Keratinocyte (primary cell): ENCODE data around the gene DLG2. TPM values are rescaled to one million over a fixed set of nuclear protein-coding genes. Genes with fewer than 3 reads are reported as not detected.

Source experiments
- DNase-seq: peaks from one replicate; pipeline ENCODE4 v3.0.0-alpha.2; 2011; ENCODE audit warnings: low read depth, missing footprints, low spot score
- FAIRE-seq: peaks from 2 replicates; lab custom pipeline; 2011; peaks lifted over from hg19 to GRCh38; lab: Jason Lieb, UNC
- H2AFZ ChIP-seq: 2 replicates; pipeline ENCODE4 v1.6.0; 2012; ENCODE audit warnings: low read length, control low read depth, inconsistent platforms; ENCODE audit not compliant: control insufficient read depth
- H3K27ac ChIP-seq: 2 replicates; pipeline ENCODE4 v1.5.1; 2011; ENCODE audit warnings: low read length; ENCODE audit not compliant: control insufficient read depth, insufficient read depth
- H3K27me3 ChIP-seq: 3 replicates; pipeline ENCODE4 v1.6.0; 2011; ENCODE audit warnings: low read length; ENCODE audit not compliant: control insufficient read depth, insufficient read depth; ENCODE audit errors: extremely low read depth
- H3K36me3 ChIP-seq, 2 experiments: 2 replicates in 1 of 2; 3 replicates in 1 of 2; pipeline ENCODE4 v1.5.1; 2011; ENCODE audit warnings: low read length in 2 of 2, mild to moderate bottlenecking in 1 of 2; ENCODE audit not compliant: control insufficient read depth in 2 of 2, insufficient read depth in 2 of 2; ENCODE audit errors: extremely low read depth in 1 of 2
- H3K4me1 ChIP-seq: 3 replicates; pipeline ENCODE4 v1.5.1; 2011; ENCODE audit warnings: low read length; ENCODE audit not compliant: control insufficient read depth, insufficient read depth; ENCODE audit errors: extremely low read depth
- H3K4me2 ChIP-seq: 3 replicates; pipeline ENCODE4 v1.6.0; 2011; ENCODE audit warnings: low read depth, low read length; ENCODE audit not compliant: control insufficient read depth, insufficient read depth; ENCODE audit errors: extremely low read depth
- H3K4me3 ChIP-seq, 3 experiments: fragments of 200-600 bp in 1 of 3; sonication (generic) in 1 of 3; 2 replicates in 2 of 3; 3 replicates in 1 of 3; pipeline ENCODE4 v1.5.1; 2011 to 2016; ENCODE audit warnings: low read length in 3 of 3, mild to moderate bottlenecking in 3 of 3, control low read depth in 2 of 3, inconsistent platforms in 1 of 3, low read depth in 1 of 3, mixed read lengths in 1 of 3, mixed run types in 1 of 3, moderate library complexity in 1 of 3; ENCODE audit not compliant: control insufficient read depth in 2 of 3, insufficient read depth in 2 of 3; ENCODE audit errors: extremely low read depth in 1 of 3
- H3K79me2 ChIP-seq: 2 replicates; pipeline ENCODE4 v1.6.0; 2012; ENCODE audit warnings: low read length; ENCODE audit not compliant: control insufficient read depth, insufficient read depth
- H3K9ac ChIP-seq: 3 replicates; pipeline ENCODE4 v1.6.0; 2011; ENCODE audit warnings: low read length; ENCODE audit not compliant: control insufficient read depth, insufficient read depth; ENCODE audit errors: extremely low read depth
- H3K9me1 ChIP-seq: 3 replicates; pipeline ENCODE4 v1.6.0; 2011; ENCODE audit warnings: low read length; ENCODE audit not compliant: control insufficient read depth, insufficient read depth; ENCODE audit errors: extremely low read depth
- H3K9me3 ChIP-seq: 2 replicates; pipeline ENCODE4 v1.5.1; 2012; ENCODE audit warnings: low read depth, low read length; ENCODE audit not compliant: control insufficient read depth
- H4K20me1 ChIP-seq: 3 replicates; pipeline ENCODE4 v1.6.0; 2011; ENCODE audit warnings: low read length; ENCODE audit not compliant: control insufficient read depth, insufficient read depth; ENCODE audit errors: extremely low read depth
- CTCF ChIP-seq, 3 experiments: IDR thresholded peaks in 1 of 3; conservative IDR thresholded peaks in 1 of 3; optimal IDR thresholded peaks in 1 of 3; 2 replicates in 2 of 3; 3 replicates in 1 of 3; pipeline versions ENCODE3 to v1.5.1; 2011; ENCODE audit warnings: low read length in 3 of 3, mild to moderate bottlenecking in 3 of 3, moderate library complexity in 2 of 3, control low read depth in 1 of 3, inconsistent platforms in 1 of 3; ENCODE audit not compliant: insufficient read depth in 2 of 3; ENCODE audit errors: extremely low read depth in 1 of 3
- EZH2 ChIP-seq: IDR thresholded peaks from one replicate; pipeline ENCODE4 v1.6.1; 2012; ENCODE audit warnings: inconsistent platforms, mild to moderate bottlenecking, low read length, moderate library complexity
- dilution Hi-C: fragments of 300-500 bp; cut with MboI; formaldehyde crosslinking; loops from one replicate; pipeline ENCODE4 v1.7.0; 2020; ENCODE audit warnings: low sequenced_read_pairs; ENCODE audit not compliant: extremely low pct_ligation_motif_present
- polyA plus RNA-seq, 5 experiments: library from polyadenylated mRNA; depleted of rRNA in 3 of 5; stranded (reverse) in 3 of 5; stranded (forward) in 1 of 5; unstranded in 1 of 5; fragments of >200 nt; gene quantifications; 1 replicate in 1 of 5; 2 replicates in 3 of 5; 3 replicates in 1 of 5; pipeline versions ENCODE4 v1.2.1 to v1.2.3, GENCODE V29; 2011 to 2012; ENCODE audit warnings: missing spikeins in 2 of 5, low read depth in 1 of 5, low replicate concordance in 1 of 5

The DLG2 gene
- polyA plus RNA-seq, 1 donor (not counting 4 experiments of a cell fraction or from before 2014, with no cell fraction given): 0.55 TPM

- DNase-seq (no peak), FAIRE-seq (no peak)
- H3K27me3 ChIP-seq: no peaks in the 10 kb centered on the region
- dilution Hi-C loops: no loop called here
- no peak overlapping the region for H3K27ac ChIP-seq
- no peaks in the 10 kb centered on the region for H3K36me3 ChIP-seq
- no peaks in the 10 kb centered on the region for H3K9me3 ChIP-seq
- H3K9me1 ChIP-seq: no peaks in the 10 kb centered on the region
- TF ChIP-seq EZH2 (no peak), CTCF (optimal IDR thresholded peaks at IDR 0.05 in 1 of 3, IDR thresholded peaks at IDR 0.05 in 1 of 3, conservative IDR thresholded peaks at IDR 0.05 in 1 of 3; ENCODE audit: extremely low read depth in 1 of 3, insufficient read depth in 2 of 3, low read length in 3 of 3) (no peak)
- no peak overlapping the region for H3K9ac ChIP-seq
- H3K4me1 ChIP-seq: peaks cover 32% of the 10 kb centered on the region
- H3K79me2 ChIP-seq: no peaks in the 10 kb centered on the region
- no peaks in the 10 kb centered on the region for H4K20me1 ChIP-seq
- no peak overlapping the region for H3K4me3 ChIP-seq
- no peak overlapping the region for H3K4me2 ChIP-seq
- no peak overlapping the region for H2AFZ ChIP-seq
These were observed 769.4 kb downstream of the DLG2 start for GRCh38 chr11:84857746-84858145.

GRCh38 chr11:84855508-84856245 is 771.5 kb downstream of the DLG2 start:
- no peak overlapping the region for H3K4me3 ChIP-seq
- H3K4me2 ChIP-seq: no peak overlapping the region
- no peaks in the 10 kb centered on the region for H3K27me3 ChIP-seq
- no peak overlapping the region for H2AFZ ChIP-seq
- DNase-seq (no peak), FAIRE-seq (peak; percentile 53)
- H4K20me1 ChIP-seq: no peaks in the 10 kb centered on the region
- no peak overlapping the region for H3K27ac ChIP-seq
- no peaks in the 10 kb centered on the region for H3K79me2 ChIP-seq
- dilution Hi-C loops: no loop called here
- no peaks in the 10 kb centered on the region for H3K36me3 ChIP-seq
- H3K4me1 ChIP-seq: peaks cover 32% of the 10 kb centered on the region
- TF ChIP-seq CTCF (optimal IDR thresholded peaks at IDR 0.05 in 1 of 3, IDR thresholded peaks at IDR 0.05 in 1 of 3, conservative IDR thresholded peaks at IDR 0.05 in 1 of 3; ENCODE audit: extremely low read depth in 1 of 3, insufficient read depth in 2 of 3, low read length in 3 of 3): no peak
- TF ChIP-seq EZH2: no peak
- H3K9me3 ChIP-seq: no peaks in the 10 kb centered on the region
- H3K9ac ChIP-seq: no peak overlapping the region
- no peaks in the 10 kb centered on the region for H3K9me1 ChIP-seq
